Neural cell (in vitro differentiated cells): ENCODE data around the gene GSS. TPM values are rescaled to one million over a fixed set of nuclear protein-coding genes. Genes with fewer than 3 reads are reported as not detected.

Experiments used
- H2AFZ ChIP-seq: fragments of 200-600, 300-800 bp; sonication (generic), shearing (Covaris generic); 2 replicates; pipeline ENCODE4 v1.6.0; 2014; ENCODE audit warnings: low read depth, mild to moderate bottlenecking, antibody characterized with exemption, low read length, moderate library complexity
- H3F3A ChIP-seq: fragments of 200-600 bp; shearing (Covaris generic); 2 replicates; pipeline ENCODE4 v1.6.1; 2016; ENCODE audit warnings: mild to moderate bottlenecking, moderate library complexity, mixed read lengths, antibody characterized with exemption, low read length; ENCODE audit not compliant: insufficient read depth, poor library complexity, severe bottlenecking
- H3K27ac ChIP-seq: fragments of 200-600, 300-800 bp; sonication (generic), shearing (Covaris generic); 2 replicates; pipeline ENCODE4 v1.5.1; 2014; ENCODE audit warnings: mild to moderate bottlenecking, low read length, moderate library complexity
- H3K27me3 ChIP-seq: fragments of 300-800, 200-600 bp; sonication (generic), shearing (Covaris generic); 2 replicates; pipeline ENCODE4 v1.6.0; 2014; ENCODE audit warnings: mild to moderate bottlenecking, low read depth, low read length, moderate library complexity; ENCODE audit not compliant: insufficient read depth
- H3K36me3 ChIP-seq: fragments of 300-800, 200-600 bp; sonication (generic), shearing (Covaris generic); 2 replicates; pipeline ENCODE4 v1.5.1; 2014; ENCODE audit warnings: mild to moderate bottlenecking, antibody characterized with exemption, low read length, moderate library complexity; ENCODE audit not compliant: insufficient read depth
- H3K4me2 ChIP-seq: fragments of 300-800, 200-600 bp; sonication (generic), shearing (Covaris generic); 2 replicates; pipeline ENCODE4 v1.6.0; 2014; ENCODE audit warnings: mild to moderate bottlenecking, low read length
- H3K4me3 ChIP-seq: fragments of 300-800, 200-600 bp; sonication (generic), shearing (Covaris generic); 2 replicates; pipeline ENCODE4 v1.5.1; 2014; ENCODE audit warnings: mild to moderate bottlenecking, low read length, moderate library complexity
- H3K79me2 ChIP-seq: fragments of 200-600 bp; shearing (Covaris generic); replicated peaks from 2 replicates; pipeline ENCODE4 v1.6.0; 2014; ENCODE audit warnings: mild to moderate bottlenecking, low read length, moderate library complexity; ENCODE audit not compliant: insufficient read depth
- H3K9ac ChIP-seq: fragments of 300-800, 200-600 bp; sonication (generic), shearing (Covaris generic); 2 replicates; pipeline ENCODE4 v1.6.1; 2016; ENCODE audit warnings: mild to moderate bottlenecking, low read length, mixed read lengths
- H3K9me2 ChIP-seq: fragments of 200-600 bp; shearing (Covaris generic); 2 replicates; pipeline ENCODE4 v1.6.1; 2016; ENCODE audit warnings: mild to moderate bottlenecking, low read length, mixed read lengths; ENCODE audit not compliant: insufficient read depth
- H3K9me3 ChIP-seq: fragments of 200-600, 300-800 bp; sonication (generic), shearing (Covaris generic); 2 replicates; pipeline ENCODE4 v1.6.1; 2016; ENCODE audit warnings: mild to moderate bottlenecking, mixed run types, low read length, moderate library complexity, mixed read lengths
- H4K20me1 ChIP-seq: fragments of 200-600 bp; shearing (Covaris generic); 2 replicates; pipeline ENCODE4 v1.6.1; 2016; ENCODE audit warnings: mild to moderate bottlenecking, mixed run types; ENCODE audit not compliant: insufficient read depth
- EP300 ChIP-seq: fragments of 450-650 bp; conservative IDR thresholded peaks from 2 replicates; pipeline ENCODE4 v1.6.1; 2014; ENCODE audit warnings: antibody characterized with exemption, mild to moderate bottlenecking, moderate library complexity; ENCODE audit not compliant: poor library complexity, severe bottlenecking
- EZH2 ChIP-seq: fragments of 200-600, 300-800 bp; shearing (Covaris generic), sonication (generic); IDR thresholded peaks from 2 replicates; pipeline ENCODE4 v1.6.1; 2014; ENCODE audit warnings: antibody characterized with exemption, low read length, borderline replicate concordance, mild to moderate bottlenecking; ENCODE audit not compliant: insufficient read depth, poor library complexity, severe bottlenecking
- MXI1 ChIP-seq: fragments of 450-650 bp; conservative IDR thresholded peaks from 2 replicates; pipeline ENCODE4 v1.6.1; 2014; ENCODE audit warnings: antibody characterized with exemption, mild to moderate bottlenecking; ENCODE audit not compliant: poor library complexity, severe bottlenecking
- POLR2AphosphoS5 ChIP-seq: IDR thresholded peaks from 2 replicates; pipeline ENCODE4 v1.6.1; 2012
- RAD21 ChIP-seq: fragments of 450-650 bp; conservative IDR thresholded peaks from 2 replicates; pipeline ENCODE4 v1.6.1; 2014; ENCODE audit warnings: antibody characterized with exemption, mild to moderate bottlenecking, moderate library complexity
- SMC3 ChIP-seq: fragments of 450-650 bp; conservative IDR thresholded peaks from 2 replicates; pipeline ENCODE4 v1.6.1; 2014; ENCODE audit warnings: antibody characterized with exemption, mild to moderate bottlenecking, moderate library complexity; ENCODE audit not compliant: poor library complexity
- TAF1 ChIP-seq: IDR thresholded peaks from 2 replicates; pipeline ENCODE4 v1.6.1; 2012; ENCODE audit warnings: low read depth
- polyA plus RNA-seq: library from polyadenylated mRNA; depleted of rRNA; stranded (reverse); fragments of >200 nt; gene quantifications from 2 replicates; pipeline ENCODE4 v1.2.3, GENCODE V29; 2014
- TF ChIP-seq, protein P1 (sequence below): fragments of 450-650 bp; IDR thresholded peaks from 2 replicates; pipeline ENCODE4 v1.5.1; 2014; ENCODE audit warnings: antibody characterized with exemption, mild to moderate bottlenecking, moderate library complexity; ENCODE audit not compliant: poor library complexity, severe bottlenecking
- TF ChIP-seq, protein P2 (sequence below): IDR thresholded peaks from 2 replicates; pipeline ENCODE4 v1.6.1; 2012; ENCODE audit warnings: borderline replicate concordance

Gene GSS
- polyA plus RNA-seq, 1 donor from 2014 or later: 173 TPM

DNA sequence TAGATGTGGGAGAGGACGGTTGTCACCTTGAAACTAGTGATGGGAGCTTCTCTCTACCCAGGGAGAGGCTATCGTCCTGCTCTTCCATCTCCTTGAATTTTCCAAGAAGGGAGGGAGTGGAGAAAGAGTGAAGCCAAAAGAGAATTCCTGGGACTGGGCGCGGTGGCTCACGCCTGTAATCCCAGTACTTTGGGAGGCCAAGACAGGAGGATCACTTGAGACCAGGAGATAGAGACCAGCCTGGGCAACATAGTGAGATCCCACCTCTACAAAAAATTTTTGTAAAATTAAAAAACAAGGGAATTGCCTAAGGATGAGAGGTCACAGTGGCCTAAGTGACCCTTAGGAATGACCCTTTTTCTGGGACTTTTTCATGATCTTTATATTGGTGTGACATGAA is 8.9 kb upstream of the GSS start:
- no peak overlapping the region for H3K4me2 ChIP-seq
- no peak overlapping the region for H3K9ac ChIP-seq
- H3K36me3 ChIP-seq: no peaks in the 10 kb centered on the region
- H4K20me1 ChIP-seq: no peaks in the 10 kb centered on the region
- no peaks in the 10 kb centered on the region for H3K27me3 ChIP-seq
- H3K9me2 ChIP-seq: no peaks in the 10 kb centered on the region
- H3K27ac ChIP-seq: no peak overlapping the region
- no peak for TF ChIP-seq EP300
- no peak for TF ChIP-seq TAF1
- TF ChIP-seq RAD21: no peak
- TF ChIP-seq, protein P1, sequence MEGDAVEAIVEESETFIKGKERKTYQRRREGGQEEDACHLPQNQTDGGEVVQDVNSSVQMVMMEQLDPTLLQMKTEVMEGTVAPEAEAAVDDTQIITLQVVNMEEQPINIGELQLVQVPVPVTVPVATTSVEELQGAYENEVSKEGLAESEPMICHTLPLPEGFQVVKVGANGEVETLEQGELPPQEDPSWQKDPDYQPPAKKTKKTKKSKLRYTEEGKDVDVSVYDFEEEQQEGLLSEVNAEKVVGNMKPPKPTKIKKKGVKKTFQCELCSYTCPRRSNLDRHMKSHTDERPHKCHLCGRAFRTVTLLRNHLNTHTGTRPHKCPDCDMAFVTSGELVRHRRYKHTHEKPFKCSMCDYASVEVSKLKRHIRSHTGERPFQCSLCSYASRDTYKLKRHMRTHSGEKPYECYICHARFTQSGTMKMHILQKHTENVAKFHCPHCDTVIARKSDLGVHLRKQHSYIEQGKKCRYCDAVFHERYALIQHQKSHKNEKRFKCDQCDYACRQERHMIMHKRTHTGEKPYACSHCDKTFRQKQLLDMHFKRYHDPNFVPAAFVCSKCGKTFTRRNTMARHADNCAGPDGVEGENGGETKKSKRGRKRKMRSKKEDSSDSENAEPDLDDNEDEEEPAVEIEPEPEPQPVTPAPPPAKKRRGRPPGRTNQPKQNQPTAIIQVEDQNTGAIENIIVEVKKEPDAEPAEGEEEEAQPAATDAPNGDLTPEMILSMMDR: no peak
- H3K9me3 ChIP-seq: no peaks in the 10 kb centered on the region
- no peak overlapping the region for H3K4me3 ChIP-seq
- H3K79me2 ChIP-seq: no peaks in the 10 kb centered on the region
- H3F3A ChIP-seq: no peaks in the 10 kb centered on the region
- no peak overlapping the region for H2AFZ ChIP-seq

DNA sequence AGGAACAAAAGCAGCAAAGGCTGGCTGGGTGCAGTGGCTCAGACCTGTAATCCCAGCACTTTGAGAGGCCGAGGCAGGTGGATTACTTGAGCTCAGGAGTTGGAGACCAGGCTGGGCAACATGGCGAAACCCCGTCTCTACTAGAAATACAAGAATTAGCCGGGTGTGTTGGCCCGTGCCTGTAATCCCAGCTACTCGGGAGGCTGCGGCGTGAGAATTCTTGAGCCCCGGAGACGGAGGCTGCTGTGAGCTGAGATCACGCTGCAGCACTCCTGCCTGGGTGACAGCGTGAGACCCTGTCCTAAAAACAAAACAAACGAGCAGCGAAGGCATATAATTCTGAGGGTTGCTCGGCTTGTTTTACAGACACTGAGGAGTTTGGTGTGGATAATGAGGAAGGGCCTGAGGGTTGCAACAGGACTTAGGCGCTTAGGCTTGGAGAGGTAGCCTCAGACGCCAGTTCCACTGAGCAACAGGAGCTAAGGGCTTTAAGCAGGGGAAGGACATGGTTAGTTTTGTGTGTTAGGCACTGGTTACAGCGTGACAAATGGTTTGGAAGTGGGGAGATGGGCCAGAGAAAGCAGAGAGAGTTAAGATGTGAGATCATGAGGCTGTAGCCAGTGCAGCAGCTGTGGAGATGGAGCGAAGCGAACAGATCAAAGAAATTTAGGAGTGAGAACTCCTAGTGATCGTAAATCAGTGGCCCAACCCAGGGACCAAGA is 1.3 kb upstream of the GSS start:
- Histone ChIP-seq H2AFZ (no peak overlapping the region), H4K20me1 (no peaks in the 10 kb centered on the region), H3K27ac (peak overlapping the region; percentile 80), H3K4me2 (no peak overlapping the region), H3K9ac (peak overlapping the region; percentile 77), H3F3A (no peaks in the 10 kb centered on the region), H3K4me3 (no peak overlapping the region), H3K79me2 (no peaks in the 10 kb centered on the region), H3K9me3 (no peaks in the 10 kb centered on the region), H3K9me2 (no peaks in the 10 kb centered on the region), H3K36me3 (no peaks in the 10 kb centered on the region), H3K27me3 (no peaks in the 10 kb centered on the region)
- no peak for TF ChIP-seq RAD21
- no peak for TF ChIP-seq SMC3
- no peak for TF ChIP-seq TAF1
- no peak for TF ChIP-seq EP300
- TF ChIP-seq, protein P2, sequence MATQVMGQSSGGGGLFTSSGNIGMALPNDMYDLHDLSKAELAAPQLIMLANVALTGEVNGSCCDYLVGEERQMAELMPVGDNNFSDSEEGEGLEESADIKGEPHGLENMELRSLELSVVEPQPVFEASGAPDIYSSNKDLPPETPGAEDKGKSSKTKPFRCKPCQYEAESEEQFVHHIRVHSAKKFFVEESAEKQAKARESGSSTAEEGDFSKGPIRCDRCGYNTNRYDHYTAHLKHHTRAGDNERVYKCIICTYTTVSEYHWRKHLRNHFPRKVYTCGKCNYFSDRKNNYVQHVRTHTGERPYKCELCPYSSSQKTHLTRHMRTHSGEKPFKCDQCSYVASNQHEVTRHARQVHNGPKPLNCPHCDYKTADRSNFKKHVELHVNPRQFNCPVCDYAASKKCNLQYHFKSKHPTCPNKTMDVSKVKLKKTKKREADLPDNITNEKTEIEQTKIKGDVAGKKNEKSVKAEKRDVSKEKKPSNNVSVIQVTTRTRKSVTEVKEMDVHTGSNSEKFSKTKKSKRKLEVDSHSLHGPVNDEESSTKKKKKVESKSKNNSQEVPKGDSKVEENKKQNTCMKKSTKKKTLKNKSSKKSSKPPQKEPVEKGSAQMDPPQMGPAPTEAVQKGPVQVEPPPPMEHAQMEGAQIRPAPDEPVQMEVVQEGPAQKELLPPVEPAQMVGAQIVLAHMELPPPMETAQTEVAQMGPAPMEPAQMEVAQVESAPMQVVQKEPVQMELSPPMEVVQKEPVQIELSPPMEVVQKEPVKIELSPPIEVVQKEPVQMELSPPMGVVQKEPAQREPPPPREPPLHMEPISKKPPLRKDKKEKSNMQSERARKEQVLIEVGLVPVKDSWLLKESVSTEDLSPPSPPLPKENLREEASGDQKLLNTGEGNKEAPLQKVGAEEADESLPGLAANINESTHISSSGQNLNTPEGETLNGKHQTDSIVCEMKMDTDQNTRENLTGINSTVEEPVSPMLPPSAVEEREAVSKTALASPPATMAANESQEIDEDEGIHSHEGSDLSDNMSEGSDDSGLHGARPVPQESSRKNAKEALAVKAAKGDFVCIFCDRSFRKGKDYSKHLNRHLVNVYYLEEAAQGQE: no peak
- no peak for TF ChIP-seq POLR2AphosphoS5
- no peak for TF ChIP-seq EZH2
- no peak for TF ChIP-seq MXI1
- TF ChIP-seq, protein P1: no peak
